GM23248 (cell line): Measurements from ENCODE around the gene ASS1. TPM values are rescaled to one million over a fixed set of nuclear protein-coding genes. Genes with fewer than 3 reads are reported as not detected.

Source experiments
- DNase-seq: peaks from one replicate; pipeline ENCODE4 v3.0.0-alpha.2; 2015
- H2AFZ ChIP-seq: fragments of 200-600 bp; sonication (generic); 2 replicates; pipeline ENCODE4 v1.6.1; 2016; ENCODE audit warnings: antibody characterized with exemption
- H3F3A ChIP-seq: fragments of 200-600 bp; sonication (generic); 2 replicates; pipeline ENCODE4 v1.6.1; 2016; ENCODE audit warnings: mild to moderate bottlenecking, antibody characterized with exemption, mixed run types; ENCODE audit not compliant: insufficient read depth
- H3K27ac ChIP-seq: fragments of 200-600 bp; sonication (generic); 2 replicates; pipeline ENCODE4 v1.5.1; 2016; ENCODE audit warnings: mild to moderate bottlenecking
- H3K27me3 ChIP-seq: fragments of 200-600 bp; sonication (generic); replicated peaks from 2 replicates; pipeline ENCODE4 v1.6.1; 2016; ENCODE audit warnings: mild to moderate bottlenecking; ENCODE audit not compliant: insufficient read depth
- H3K36me3 ChIP-seq: fragments of 200-600 bp; sonication (generic); 2 replicates; pipeline ENCODE4 v1.6.1; 2016; ENCODE audit warnings: low read depth, mild to moderate bottlenecking
- H3K4me1 ChIP-seq: fragments of 200-600 bp; sonication (generic); 2 replicates; pipeline ENCODE4 v1.6.1; 2016; ENCODE audit warnings: mild to moderate bottlenecking; ENCODE audit not compliant: insufficient read depth
- H3K4me2 ChIP-seq: fragments of 200-600 bp; sonication (generic); one replicate; pipeline ENCODE4 v1.6.1; 2016; ENCODE audit warnings: mild to moderate bottlenecking; ENCODE audit not compliant: unreplicated experiment
- H3K4me3 ChIP-seq: fragments of 200-600 bp; sonication (generic); 2 replicates; pipeline ENCODE4 v1.5.1; 2016; ENCODE audit warnings: mild to moderate bottlenecking
- H3K79me2 ChIP-seq: fragments of 200-600 bp; sonication (generic); 2 replicates; pipeline ENCODE4 v1.6.1; 2016; ENCODE audit warnings: mild to moderate bottlenecking; ENCODE audit not compliant: insufficient read depth
- H3K9ac ChIP-seq: fragments of 200-600 bp; sonication (generic); 2 replicates; pipeline ENCODE4 v1.6.1; 2016; ENCODE audit warnings: mild to moderate bottlenecking
- H3K9me2 ChIP-seq: fragments of 200-600 bp; sonication (generic); 2 replicates; pipeline ENCODE4 v1.6.1; 2016; ENCODE audit warnings: mixed run types, mild to moderate bottlenecking, moderate library complexity; ENCODE audit not compliant: insufficient read depth
- H3K9me3 ChIP-seq: fragments of 200-600 bp; sonication (generic); one replicate; pipeline ENCODE4 v1.6.1; 2017; ENCODE audit warnings: low read depth
- H4K20me1 ChIP-seq: fragments of 200-600 bp; sonication (generic); 2 replicates; pipeline ENCODE4 v1.6.0; 2016; ENCODE audit not compliant: insufficient read depth
- EZH2 ChIP-seq: fragments of 200-600 bp; sonication (generic); IDR thresholded peaks from 2 replicates; pipeline ENCODE4 v1.6.1; 2018; ENCODE audit warnings: antibody characterized with exemption, mild to moderate bottlenecking; ENCODE audit not compliant: insufficient read depth, poor library complexity, severe bottlenecking
- EZH2phosphoT487 ChIP-seq: fragments of 200-600 bp; sonication (generic); IDR thresholded peaks from 2 replicates; pipeline ENCODE4 v1.6.1; 2018; ENCODE audit warnings: antibody characterized with exemption, moderate library complexity, mild to moderate bottlenecking, low read depth; ENCODE audit not compliant: insufficient read depth
- WGBS, 2 experiments: methylation state at CpG; one replicate each; pipeline ENCODE4 v1.1.6; 2015 to 2017; ENCODE audit warnings: low lambda C conversion rate in 2 of 2, low coverage in 1 of 2; ENCODE audit errors: missing lambda C conversion rate in 2 of 2; 5-methylcytosine and 5-hydroxymethylcytosine counted together
- in situ Hi-C: fragments of 300-500 bp; cut with MboI; formaldehyde crosslinking; loops from 2 replicates; pipeline ENCODE4 v1.15.0; 2020
- polyA plus RNA-seq: library from polyadenylated mRNA; unstranded; fragments of >200 nt; fragmentation: Nextera tagmentation; extraction: Ambion mirVana; gene quantifications from 2 replicates; pipeline ENCODE4 v1.2.1, GENCODE V29; 2016
- total RNA-seq: library from RNA; depleted of rRNA; stranded (reverse); fragments of >200 nt; shearing (Covaris generic); gene quantifications from 2 replicates; pipeline ENCODE4 v1.2.3, GENCODE V29; 2014

Gene ASS1
- total and polyA plus RNA-seq, 2 experiments from 2014 or later, result 124 to 216 TPM

GRCh38 chr9:130459941-130460669, 15.3 kb downstream of the ASS1 start:
- Histone ChIP-seq H2AFZ (no peak overlapping the region), H3K27me3 (no peaks in the 10 kb centered on the region), H3K4me1 (no peaks in the 10 kb centered on the region), H3K4me3 (no peak overlapping the region), H4K20me1 (no peaks in the 10 kb centered on the region), H3K79me2 (no peaks in the 10 kb centered on the region), H3K9ac (no peak overlapping the region), H3K4me2 (no peak overlapping the region), H3K27ac (no peak overlapping the region), H3K9me3 (no peaks in the 10 kb centered on the region), H3K9me2 (no peaks in the 10 kb centered on the region), H3F3A (no peaks in the 10 kb centered on the region), H3K36me3 (no peaks in the 10 kb centered on the region)
- TF ChIP-seq EZH2 (no peak), EZH2phosphoT487 (no peak)
- 71% methylated on average over 11 of the region's 11 CpGs for WGBS, 2 experiments
- DNase-seq, result no peak
- in situ Hi-C loops, result loop anchor here (10.0 kb wide), 1 partner anchor 225 kb away; no protein-coding TSS in a partner anchor

GRCh38 chr9:130461218-130461630, 16.5 kb downstream of the ASS1 start:
- Histone ChIP-seq H3K36me3 (no peaks in the 10 kb centered on the region), H3K9me3 (no peaks in the 10 kb centered on the region), H3K27me3 (no peaks in the 10 kb centered on the region), H3K79me2 (no peaks in the 10 kb centered on the region), H3K4me3 (no peak overlapping the region), H3K9me2 (no peaks in the 10 kb centered on the region), H3K9ac (no peak overlapping the region), H2AFZ (no peak overlapping the region), H3K27ac (no peak overlapping the region), H3K4me1 (no peaks in the 10 kb centered on the region), H3K4me2 (no peak overlapping the region), H4K20me1 (no peaks in the 10 kb centered on the region), H3F3A (no peaks in the 10 kb centered on the region)
- DNase-seq, result peak; percentile 61
- TF ChIP-seq EZH2 (no peak), EZH2phosphoT487 (no peak)
- in situ Hi-C loops, result no loop called here
- WGBS, 2 experiments, result 18 to 20% methylated on average over 20 to 22 of the region's 22 CpGs

GRCh38 chr9:130461731-130462130, 17.0 kb downstream of the ASS1 start:
- H3K9me3 ChIP-seq, result no peaks in the 10 kb centered on the region
- H3K4me3 ChIP-seq, result no peak overlapping the region
- no peaks in the 10 kb centered on the region for H3K4me1 ChIP-seq
- 83 to 86% methylated on average over 9 of the region's 11 CpGs for WGBS, 2 experiments
- no peak overlapping the region for H2AFZ ChIP-seq
- DNase-seq, result no peak
- TF ChIP-seq EZH2phosphoT487, result no peak
- no peak for TF ChIP-seq EZH2
- H3K9me2 ChIP-seq, result no peaks in the 10 kb centered on the region
- H3F3A ChIP-seq, result no peaks in the 10 kb centered on the region
- no peaks in the 10 kb centered on the region for H3K79me2 ChIP-seq
- H3K27ac ChIP-seq, result no peak overlapping the region
- in situ Hi-C loops, result no loop called here
- H3K9ac ChIP-seq, result no peak overlapping the region
- no peaks in the 10 kb centered on the region for H3K36me3 ChIP-seq
- no peaks in the 10 kb centered on the region for H4K20me1 ChIP-seq
- no peaks in the 10 kb centered on the region for H3K27me3 ChIP-seq
- H3K4me2 ChIP-seq, result no peak overlapping the region

- H3K36me3 ChIP-seq, result no peaks in the 10 kb centered on the region
- TF ChIP-seq EZH2 (no peak), EZH2phosphoT487 (no peak)
- WGBS, 2 experiments, result 94 to 96% methylated on average over 27 of the region's 27 CpGs
Observed at GRCh38 chr9:130462685-130463540, 18.2 kb downstream of the ASS1 start.

More at GRCh38 chr9:130462685-130463540, 18.2 kb downstream of the ASS1 start:
- DNase-seq, result no peak
- no peaks in the 10 kb centered on the region for H3K9me2 ChIP-seq
- H3F3A ChIP-seq, result no peaks in the 10 kb centered on the region
- no peaks in the 10 kb centered on the region for H3K27me3 ChIP-seq
- in situ Hi-C loops, result no loop called here
- no peaks in the 10 kb centered on the region for H3K79me2 ChIP-seq
- H4K20me1 ChIP-seq, result no peaks in the 10 kb centered on the region
- no peak overlapping the region for H3K4me2 ChIP-seq
- H3K4me3 ChIP-seq, result no peak overlapping the region
- no peak overlapping the region for H3K9ac ChIP-seq
- no peaks in the 10 kb centered on the region for H3K4me1 ChIP-seq
- no peak overlapping the region for H2AFZ ChIP-seq
- no peaks in the 10 kb centered on the region for H3K9me3 ChIP-seq
- H3K27ac ChIP-seq, result no peak overlapping the region
